Central memory CD8-positive, alpha-beta T cell (primary cell): ENCODE data around the gene CNTNAP2.

Experiments
- ATAC-seq: fragments of 150-1000 bp; cut with Tn5 transposase; replicated peaks from 2 replicates; pipeline ENCODE4 v1.10.0; 2022; ENCODE audit warnings: mild to moderate bottlenecking, moderate FRiP score, moderate number of reproducible peaks; ENCODE audit not compliant: poor library complexity, severe bottlenecking; ENCODE audit errors: extremely low read depth
- DNase-seq, 2 donors: peaks; one replicate each; pipeline ENCODE4 v3.0.0; 2021; ENCODE audit warnings: low spot score in 2 of 2
- H3K27ac Mint-ChIP-seq: one replicate; pipeline ENCODE4 v1.8.0; 2022; ENCODE audit warnings: low read depth, mild to moderate bottlenecking, moderate library complexity, mixed read lengths
- H3K27me3 Mint-ChIP-seq: one replicate; pipeline ENCODE4 v1.8.0; 2022; ENCODE audit warnings: mixed read lengths
- H3K36me3 Mint-ChIP-seq: one replicate; pipeline ENCODE4 v1.8.0; 2022; ENCODE audit warnings: mild to moderate bottlenecking, moderate library complexity, mixed read lengths; ENCODE audit not compliant: insufficient read depth
- H3K4me1 Mint-ChIP-seq: one replicate; pipeline ENCODE4 v1.8.0; 2022; ENCODE audit warnings: mixed read lengths
- H3K4me3 Mint-ChIP-seq: one replicate; pipeline ENCODE4 v1.8.0; 2022; ENCODE audit warnings: mild to moderate bottlenecking, moderate library complexity, mixed read lengths
- H3K9me3 Mint-ChIP-seq: one replicate; pipeline ENCODE4 v1.8.0; 2022; ENCODE audit warnings: mixed read lengths

Gene CNTNAP2

GRCh38 chr7:147265528-147265927 is 1148.9 kb downstream of the CNTNAP2 start:
- H3K36me3 Mint-ChIP-seq, result no peaks in the 10 kb centered on the region
- no peak overlapping the region for H3K4me3 Mint-ChIP-seq
- no peak for DNase-seq

GRCh38 chr7:147276106-147276505 is 1159.5 kb downstream of the CNTNAP2 start:
- no peak overlapping the region for H3K4me3 Mint-ChIP-seq
- H3K27ac Mint-ChIP-seq, result no peak overlapping the region
- ATAC-seq (no peak), DNase-seq (no peak)
- no peaks in the 10 kb centered on the region for H3K4me1 Mint-ChIP-seq
- no peaks in the 10 kb centered on the region for H3K27me3 Mint-ChIP-seq
- peaks cover 21% of the 10 kb centered on the region for H3K9me3 Mint-ChIP-seq
- no peaks in the 10 kb centered on the region for H3K36me3 Mint-ChIP-seq

More at GRCh38 chr7:147265528-147265927, 1148.9 kb downstream of the CNTNAP2 start:
- H3K27ac Mint-ChIP-seq, result no peak overlapping the region
- no peaks in the 10 kb centered on the region for H3K4me1 Mint-ChIP-seq
- H3K27me3 Mint-ChIP-seq, result no peaks in the 10 kb centered on the region
- peaks cover 5% of the 10 kb centered on the region for H3K9me3 Mint-ChIP-seq
- no peak for ATAC-seq

DNA sequence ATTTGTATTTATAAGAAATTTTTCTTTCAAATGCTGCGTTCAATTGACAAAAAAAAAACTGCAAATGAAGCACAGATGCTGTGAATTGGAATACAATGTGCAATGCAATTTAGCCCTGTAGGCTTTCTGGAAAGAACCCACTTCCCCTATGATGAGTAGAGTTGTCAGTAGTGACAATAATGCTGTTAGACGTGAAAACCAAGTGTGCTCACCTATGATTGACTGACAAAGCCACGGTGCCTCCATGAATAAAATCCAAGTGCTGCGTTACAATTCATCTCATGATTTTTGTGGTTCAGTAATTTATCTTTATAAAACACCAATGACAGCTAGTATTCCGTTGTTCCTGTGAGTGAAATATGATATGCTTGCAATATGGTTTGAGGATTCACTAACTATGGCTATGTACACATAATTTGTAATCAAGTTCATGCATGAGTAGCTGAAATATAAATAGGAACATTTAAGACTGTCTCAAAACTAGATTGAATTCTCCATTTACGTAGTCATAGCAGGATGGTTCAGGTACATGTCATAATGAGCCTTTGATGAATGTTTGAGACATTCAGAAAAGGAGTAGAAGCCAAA is 1160.3 kb downstream of the CNTNAP2 start:
- no peaks in the 10 kb centered on the region for H3K27me3 Mint-ChIP-seq
- no peaks in the 10 kb centered on the region for H3K4me1 Mint-ChIP-seq

GRCh38 chr7:147279514-147279913 is 1162.9 kb downstream of the CNTNAP2 start:
- Mint-ChIP-seq H3K27ac (no peak overlapping the region), H3K4me3 (no peak overlapping the region), H3K27me3 (no peaks in the 10 kb centered on the region), H3K36me3 (no peaks in the 10 kb centered on the region), H3K9me3 (peaks cover 29% of the 10 kb centered on the region), H3K4me1 (no peaks in the 10 kb centered on the region)
- no peak for DNase-seq
- ATAC-seq, result no peak

More for the DNA sequence above, 1160.3 kb downstream of the CNTNAP2 start:
- H3K36me3 Mint-ChIP-seq, result no peaks in the 10 kb centered on the region
- H3K9me3 Mint-ChIP-seq, result peaks cover 17% of the 10 kb centered on the region
- DNase-seq, result no peak
- no peak overlapping the region for H3K27ac Mint-ChIP-seq
- H3K4me3 Mint-ChIP-seq, result no peak overlapping the region
- no peak for ATAC-seq

GRCh38 chr7:147279964-147280374 is 1163.4 kb downstream of the CNTNAP2 start:
- Mint-ChIP-seq H3K4me3 (no peak overlapping the region), H3K27me3 (no peaks in the 10 kb centered on the region), H3K4me1 (no peaks in the 10 kb centered on the region), H3K27ac (no peak overlapping the region), H3K9me3 (peaks cover 31% of the 10 kb centered on the region), H3K36me3 (no peaks in the 10 kb centered on the region)
- DNase-seq, result no peak
- ATAC-seq, result no peak

- no peak overlapping the region for H3K4me3 Mint-ChIP-seq
- ATAC-seq (no peak), DNase-seq (no peak)
- no peaks in the 10 kb centered on the region for H3K36me3 Mint-ChIP-seq
- no peaks in the 10 kb centered on the region for H3K4me1 Mint-ChIP-seq
- peaks cover 16% of the 10 kb centered on the region for H3K9me3 Mint-ChIP-seq
- H3K27me3 Mint-ChIP-seq, result no peaks in the 10 kb centered on the region
- no peak overlapping the region for H3K27ac Mint-ChIP-seq
Measured at GRCh38 chr7:147282204-147282603, 1165.6 kb downstream of the CNTNAP2 start.

DNA sequence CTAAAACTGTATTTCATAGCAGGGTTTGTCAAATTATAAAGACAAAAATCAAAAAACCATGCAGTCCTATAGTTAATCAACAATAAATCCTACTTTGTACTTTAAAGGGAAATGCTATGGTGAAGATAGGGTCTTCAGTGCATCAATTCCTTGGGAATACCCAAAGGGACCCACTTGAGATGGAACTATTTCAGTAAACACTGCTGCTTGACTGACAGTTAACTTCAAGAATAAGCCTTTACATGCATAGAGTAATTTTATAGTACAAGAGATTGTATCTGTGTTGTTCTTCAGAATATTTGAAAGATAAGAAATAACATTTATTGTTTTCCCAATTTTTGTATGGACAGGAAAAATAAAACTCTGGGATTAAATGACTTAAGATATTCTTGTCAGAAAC is 1179.6 kb downstream of the CNTNAP2 start:
- no peaks in the 10 kb centered on the region for H3K9me3 Mint-ChIP-seq
- no peak for ATAC-seq
- DNase-seq, result no peak
- no peaks in the 10 kb centered on the region for H3K27me3 Mint-ChIP-seq
- no peaks in the 10 kb centered on the region for H3K4me1 Mint-ChIP-seq
- no peak overlapping the region for H3K4me3 Mint-ChIP-seq
- no peak overlapping the region for H3K27ac Mint-ChIP-seq
- no peaks in the 10 kb centered on the region for H3K36me3 Mint-ChIP-seq

DNA sequence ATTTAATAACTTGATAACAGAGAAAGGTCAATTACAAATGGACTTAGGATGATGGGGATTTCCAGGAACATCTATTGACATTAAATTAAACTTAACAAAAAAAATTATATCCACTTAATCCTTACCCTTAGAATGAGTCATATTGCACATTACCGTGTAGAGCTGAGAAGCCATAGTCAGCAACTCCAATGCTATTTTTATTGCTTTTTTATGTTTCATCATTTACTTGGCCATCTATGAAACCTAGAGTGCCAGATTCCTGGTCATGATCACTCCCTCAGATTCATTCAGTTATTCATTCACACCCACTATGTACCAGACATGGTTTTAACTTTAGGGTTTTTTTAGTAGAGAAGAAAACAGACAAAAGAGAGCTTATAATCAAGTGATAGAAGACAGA is 1180.4 kb downstream of the CNTNAP2 start:
- Mint-ChIP-seq H3K27me3 (no peaks in the 10 kb centered on the region), H3K4me3 (no peak overlapping the region), H3K27ac (no peak overlapping the region), H3K9me3 (no peaks in the 10 kb centered on the region), H3K36me3 (no peaks in the 10 kb centered on the region), H3K4me1 (no peaks in the 10 kb centered on the region)
- ATAC-seq (no peak), DNase-seq (no peak)

- no peaks in the 10 kb centered on the region for H3K4me1 Mint-ChIP-seq
- no peak overlapping the region for H3K4me3 Mint-ChIP-seq
- no peak overlapping the region for H3K27ac Mint-ChIP-seq
- DNase-seq (no peak), ATAC-seq (no peak)
- no peaks in the 10 kb centered on the region for H3K9me3 Mint-ChIP-seq
- no peaks in the 10 kb centered on the region for H3K36me3 Mint-ChIP-seq
- H3K27me3 Mint-ChIP-seq, result no peaks in the 10 kb centered on the region
Measured at GRCh38 chr7:147298611-147299043, 1182.0 kb downstream of the CNTNAP2 start.

- Mint-ChIP-seq H3K4me1 (no peaks in the 10 kb centered on the region), H3K9me3 (no peaks in the 10 kb centered on the region), H3K27me3 (no peaks in the 10 kb centered on the region), H3K27ac (no peak overlapping the region), H3K4me3 (no peak overlapping the region), H3K36me3 (peaks cover 2% of the 10 kb centered on the region)
- ATAC-seq, result no peak
- DNase-seq, result no peak
Measured at GRCh38 chr7:147300293-147300692, 1183.7 kb downstream of the CNTNAP2 start.

GRCh38 chr7:147304376-147304775 is 1187.8 kb downstream of the CNTNAP2 start:
- no peaks in the 10 kb centered on the region for H3K4me1 Mint-ChIP-seq
- no peak for ATAC-seq
- H3K4me3 Mint-ChIP-seq, result no peak overlapping the region

GRCh38 chr7:147305827-147306226 is 1189.2 kb downstream of the CNTNAP2 start:
- no peak for DNase-seq
- no peaks in the 10 kb centered on the region for H3K4me1 Mint-ChIP-seq
- ATAC-seq, result no peak
- H3K9me3 Mint-ChIP-seq, result peaks cover 26% of the 10 kb centered on the region
- H3K36me3 Mint-ChIP-seq, result peaks cover 2% of the 10 kb centered on the region
- H3K4me3 Mint-ChIP-seq, result no peak overlapping the region
- no peaks in the 10 kb centered on the region for H3K27me3 Mint-ChIP-seq
- no peak overlapping the region for H3K27ac Mint-ChIP-seq

More at GRCh38 chr7:147304376-147304775, 1187.8 kb downstream of the CNTNAP2 start:
- no peaks in the 10 kb centered on the region for H3K27me3 Mint-ChIP-seq
- H3K9me3 Mint-ChIP-seq, result peaks cover 21% of the 10 kb centered on the region
- H3K36me3 Mint-ChIP-seq, result peaks cover 2% of the 10 kb centered on the region
- H3K27ac Mint-ChIP-seq, result no peak overlapping the region
- no peak for DNase-seq

- no peak overlapping the region for H3K27ac Mint-ChIP-seq
- H3K36me3 Mint-ChIP-seq, result peaks cover 2% of the 10 kb centered on the region
- no peaks in the 10 kb centered on the region for H3K4me1 Mint-ChIP-seq
- no peak for DNase-seq
- no peak for ATAC-seq
- H3K9me3 Mint-ChIP-seq, result peaks cover 31% of the 10 kb centered on the region
- H3K4me3 Mint-ChIP-seq, result no peak overlapping the region
- no peaks in the 10 kb centered on the region for H3K27me3 Mint-ChIP-seq
Measured at GRCh38 chr7:147308539-147308938, 1191.9 kb downstream of the CNTNAP2 start.
